ENCODE data around the gene ATP2A1.

DNA sequence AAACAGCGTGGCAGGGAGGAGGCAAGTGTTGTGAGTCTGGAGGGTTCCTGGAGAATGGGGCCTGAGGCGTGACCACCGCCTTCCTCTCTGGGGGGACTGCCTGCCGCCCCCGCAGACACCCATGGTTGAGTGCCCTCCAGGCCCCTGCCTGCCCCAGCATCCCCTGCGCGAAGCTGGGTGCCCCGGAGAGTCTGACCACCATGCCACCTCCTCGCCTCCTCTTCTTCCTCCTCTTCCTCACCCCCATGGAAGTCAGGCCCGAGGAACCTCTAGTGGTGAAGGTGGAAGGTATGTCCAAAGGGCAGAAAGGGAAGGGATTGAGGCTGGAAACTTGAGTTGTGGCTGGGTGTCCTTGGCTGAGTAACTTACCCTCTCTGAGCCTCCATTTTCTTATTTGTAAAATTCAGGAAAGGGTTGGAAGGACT is 53.5 kb downstream of the ATP2A1 start, which contains the start of gene CD19:
- TF ChIP-seq POLR2A (IDR thresholded peaks at IDR 0.05; ENCODE audit: borderline replicate concordance, extremely low read depth, insufficient read depth, insufficient read length) (no peak), YY1 (IDR thresholded peaks at IDR 0.05; ENCODE audit: extremely low read depth, insufficient replicate concordance, low read depth, low read length) (no peak), RAD21 (IDR thresholded peaks at IDR 0.05; ENCODE audit: low read depth) (no peak), ZNF274 (IDR thresholded peaks at IDR 0.05; ENCODE audit: low read depth, low read length) (no peak), EZH2 (IDR thresholded peaks at IDR 0.05) (no peak), POLR2AphosphoS5 (IDR thresholded peaks at IDR 0.05; ENCODE audit: low read depth, low read length) (no peak), TCF7L2 (IDR thresholded peaks at IDR 0.05; ENCODE audit: borderline replicate concordance, extremely low read depth, insufficient read depth, insufficient read length) (no peak), SRF (IDR thresholded peaks at IDR 0.05; ENCODE audit: low read depth) (no peak), ELF1 (IDR thresholded peaks at IDR 0.05; ENCODE audit: borderline replicate concordance, low read depth) (no peak), CEBPB (IDR thresholded peaks at IDR 0.05; ENCODE audit: low read depth) (no peak), FOSL1 (IDR thresholded peaks at IDR 0.05; ENCODE audit: low read depth) (no peak), ZBTB33 (IDR thresholded peaks at IDR 0.05; ENCODE audit: extremely low read depth, insufficient replicate concordance, low read length) (no peak)
- TF ChIP-seq, protein P1, sequence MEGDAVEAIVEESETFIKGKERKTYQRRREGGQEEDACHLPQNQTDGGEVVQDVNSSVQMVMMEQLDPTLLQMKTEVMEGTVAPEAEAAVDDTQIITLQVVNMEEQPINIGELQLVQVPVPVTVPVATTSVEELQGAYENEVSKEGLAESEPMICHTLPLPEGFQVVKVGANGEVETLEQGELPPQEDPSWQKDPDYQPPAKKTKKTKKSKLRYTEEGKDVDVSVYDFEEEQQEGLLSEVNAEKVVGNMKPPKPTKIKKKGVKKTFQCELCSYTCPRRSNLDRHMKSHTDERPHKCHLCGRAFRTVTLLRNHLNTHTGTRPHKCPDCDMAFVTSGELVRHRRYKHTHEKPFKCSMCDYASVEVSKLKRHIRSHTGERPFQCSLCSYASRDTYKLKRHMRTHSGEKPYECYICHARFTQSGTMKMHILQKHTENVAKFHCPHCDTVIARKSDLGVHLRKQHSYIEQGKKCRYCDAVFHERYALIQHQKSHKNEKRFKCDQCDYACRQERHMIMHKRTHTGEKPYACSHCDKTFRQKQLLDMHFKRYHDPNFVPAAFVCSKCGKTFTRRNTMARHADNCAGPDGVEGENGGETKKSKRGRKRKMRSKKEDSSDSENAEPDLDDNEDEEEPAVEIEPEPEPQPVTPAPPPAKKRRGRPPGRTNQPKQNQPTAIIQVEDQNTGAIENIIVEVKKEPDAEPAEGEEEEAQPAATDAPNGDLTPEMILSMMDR (IDR thresholded peaks at IDR 0.05 in 2 of 3, conservative IDR thresholded peaks at IDR 0.05 in 1 of 3; ENCODE audit: borderline replicate concordance in 1 of 3, insufficient read depth in 1 of 3, low read depth in 2 of 3, low read length in 2 of 3) = no peak
- TF ChIP-seq, protein P2, sequence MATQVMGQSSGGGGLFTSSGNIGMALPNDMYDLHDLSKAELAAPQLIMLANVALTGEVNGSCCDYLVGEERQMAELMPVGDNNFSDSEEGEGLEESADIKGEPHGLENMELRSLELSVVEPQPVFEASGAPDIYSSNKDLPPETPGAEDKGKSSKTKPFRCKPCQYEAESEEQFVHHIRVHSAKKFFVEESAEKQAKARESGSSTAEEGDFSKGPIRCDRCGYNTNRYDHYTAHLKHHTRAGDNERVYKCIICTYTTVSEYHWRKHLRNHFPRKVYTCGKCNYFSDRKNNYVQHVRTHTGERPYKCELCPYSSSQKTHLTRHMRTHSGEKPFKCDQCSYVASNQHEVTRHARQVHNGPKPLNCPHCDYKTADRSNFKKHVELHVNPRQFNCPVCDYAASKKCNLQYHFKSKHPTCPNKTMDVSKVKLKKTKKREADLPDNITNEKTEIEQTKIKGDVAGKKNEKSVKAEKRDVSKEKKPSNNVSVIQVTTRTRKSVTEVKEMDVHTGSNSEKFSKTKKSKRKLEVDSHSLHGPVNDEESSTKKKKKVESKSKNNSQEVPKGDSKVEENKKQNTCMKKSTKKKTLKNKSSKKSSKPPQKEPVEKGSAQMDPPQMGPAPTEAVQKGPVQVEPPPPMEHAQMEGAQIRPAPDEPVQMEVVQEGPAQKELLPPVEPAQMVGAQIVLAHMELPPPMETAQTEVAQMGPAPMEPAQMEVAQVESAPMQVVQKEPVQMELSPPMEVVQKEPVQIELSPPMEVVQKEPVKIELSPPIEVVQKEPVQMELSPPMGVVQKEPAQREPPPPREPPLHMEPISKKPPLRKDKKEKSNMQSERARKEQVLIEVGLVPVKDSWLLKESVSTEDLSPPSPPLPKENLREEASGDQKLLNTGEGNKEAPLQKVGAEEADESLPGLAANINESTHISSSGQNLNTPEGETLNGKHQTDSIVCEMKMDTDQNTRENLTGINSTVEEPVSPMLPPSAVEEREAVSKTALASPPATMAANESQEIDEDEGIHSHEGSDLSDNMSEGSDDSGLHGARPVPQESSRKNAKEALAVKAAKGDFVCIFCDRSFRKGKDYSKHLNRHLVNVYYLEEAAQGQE (IDR thresholded peaks at IDR 0.05; ENCODE audit: low read depth) = no peak

All from HCT116 (cell line).